GM18507 (cell line): ENCODE data around the gene NPFFR1.
A peak's percentile ranks its signal among the peaks of the same experiment; 100 is the strongest.
"Not testable (repeated sequence)": the region's sequence is repeated elsewhere in the genome, so short reads cannot be mapped to it uniquely, and the experiment has no call there.

Experiments
- DNase-seq: peaks from one replicate; pipeline ENCODE4 v3.0.0; 2011; ENCODE audit warnings: low read depth; ENCODE audit not compliant: insufficient read length; ENCODE audit errors: extremely low spot score
- FAIRE-seq: peaks from 2 replicates; lab custom pipeline; 2011; peaks lifted over from hg19 to GRCh38; lab: Jason Lieb, UNC

Gene NPFFR1

DNA sequence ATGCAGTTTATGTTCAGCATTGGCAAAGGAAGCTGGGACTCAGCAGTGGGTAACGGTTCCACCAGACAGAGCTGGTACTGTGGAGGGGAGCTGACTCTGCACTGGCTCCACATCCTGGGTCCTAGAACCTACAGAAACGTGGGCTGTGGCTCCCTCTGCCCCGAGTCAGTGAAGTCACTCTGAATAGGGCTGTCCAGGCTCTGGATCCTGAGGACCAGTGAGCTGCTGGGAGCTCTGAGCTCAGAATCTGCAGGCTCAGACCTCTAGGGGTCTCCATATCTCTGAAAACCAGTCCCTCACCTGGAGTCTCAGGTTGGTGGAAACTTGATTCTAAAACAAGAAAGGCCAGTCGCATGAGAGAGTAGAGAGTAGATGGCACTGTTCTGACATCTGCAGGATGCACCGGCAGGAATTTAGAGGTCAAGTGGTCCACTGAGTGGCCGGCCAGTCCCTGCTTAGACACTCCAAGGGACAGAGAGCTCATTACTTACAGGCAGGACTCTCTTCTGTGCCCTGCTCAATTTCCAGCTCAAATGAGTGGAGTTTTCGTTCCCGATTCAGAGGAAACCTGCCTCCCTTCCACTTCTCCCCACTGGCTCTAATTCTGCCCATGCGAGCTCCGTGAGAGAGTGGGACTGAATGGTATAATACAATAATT lies 18.6 kb downstream of the NPFFR1 start:
- DNase-seq: peak; percentile 20
- FAIRE-seq: peak; percentile 9

DNA sequence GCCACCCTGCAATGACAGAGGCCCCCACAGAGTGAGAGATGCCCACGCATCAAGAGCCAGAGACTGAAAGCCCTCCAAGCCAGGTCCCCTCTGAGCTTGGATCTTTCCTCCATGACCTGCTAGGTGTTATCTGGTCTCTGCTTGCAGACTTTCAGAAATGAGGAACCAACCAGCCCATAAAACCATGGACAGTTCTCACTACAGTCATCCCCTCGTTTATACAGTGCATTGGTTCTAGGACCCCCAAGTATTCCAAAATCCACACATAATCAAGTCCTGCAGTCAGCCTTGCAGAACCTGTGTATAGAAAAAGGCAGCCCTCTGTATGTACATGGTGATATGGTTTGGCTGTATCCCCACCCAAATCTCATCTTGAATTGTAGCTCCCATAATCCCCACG lies 23.1 kb downstream of the NPFFR1 start:
- FAIRE-seq: no peak
- no peak for DNase-seq

DNA sequence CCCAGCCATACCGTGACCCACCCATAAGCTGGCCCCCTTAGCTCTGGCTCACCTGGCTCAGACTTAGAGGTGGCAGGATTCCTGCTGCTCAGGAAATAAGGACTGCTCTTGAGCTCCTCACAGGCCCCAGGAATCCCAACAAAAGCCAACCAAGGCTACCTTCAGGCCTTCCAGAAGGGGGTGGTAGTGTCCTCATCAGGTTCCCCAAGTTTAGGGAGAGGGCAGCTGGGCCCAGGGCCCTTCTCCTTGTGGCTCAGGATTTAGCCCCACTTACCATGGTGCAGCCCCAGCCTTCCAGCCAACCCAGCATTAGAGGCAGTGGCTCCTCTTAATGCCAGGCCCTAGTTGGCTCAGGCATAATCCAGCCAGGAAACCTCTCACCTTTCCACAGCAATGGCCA lies 23.5 kb downstream of the NPFFR1 start:
- no peak for FAIRE-seq
- DNase-seq: no peak

DNA sequence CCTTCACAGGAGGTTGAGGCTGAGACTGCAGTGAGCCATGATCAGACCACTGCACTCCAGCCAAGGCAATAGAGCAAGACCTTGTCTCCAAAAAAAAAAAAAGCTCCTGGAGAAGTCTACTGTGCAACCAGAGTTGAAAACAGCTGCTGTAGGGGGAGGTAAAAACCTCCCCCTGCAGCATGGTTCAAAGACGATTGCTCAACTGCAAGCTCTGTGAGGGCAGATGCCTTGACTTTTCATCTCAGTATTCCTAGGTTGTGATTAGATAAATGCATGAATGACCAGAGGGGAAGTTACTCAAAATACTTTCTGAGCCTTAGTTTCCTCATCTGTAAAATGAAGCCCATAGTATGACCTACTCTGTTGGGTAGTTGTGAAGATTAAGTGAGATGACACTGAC lies 25.6 kb downstream of the NPFFR1 start:
- FAIRE-seq (no peak), DNase-seq (no peak)

DNA sequence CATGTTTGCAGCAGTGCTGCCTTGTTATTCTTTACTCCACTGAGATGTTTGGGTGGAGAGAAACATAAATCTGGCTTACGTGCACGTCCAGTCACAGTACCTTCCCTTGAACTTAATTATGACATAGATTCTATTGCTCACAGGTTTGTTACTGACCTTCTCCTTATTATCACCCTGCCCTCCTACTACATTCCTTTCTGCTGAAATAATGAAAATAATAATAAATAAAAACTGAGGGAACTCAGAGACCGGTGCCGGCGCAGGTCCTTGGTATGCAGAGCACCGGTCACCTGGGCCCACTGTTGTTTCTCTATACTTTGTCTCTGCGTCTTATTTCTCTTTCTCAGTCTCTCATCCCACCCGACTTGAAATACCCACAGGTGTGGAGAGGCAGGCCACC lies 26.0 kb downstream of the NPFFR1 start:
- DNase-seq, FAIRE-seq: not testable (repeated sequence)

- FAIRE-seq (no peak), DNase-seq (no peak)
Observed at GRCh38 chr10:70256463-70256862, 27.3 kb downstream of the NPFFR1 start.

GRCh38 chr10:70255329-70256299 lies 28.2 kb downstream of the NPFFR1 start:
- no peak for FAIRE-seq
- DNase-seq: no peak

GRCh38 chr10:70254778-70255328 lies 29.0 kb downstream of the NPFFR1 start:
- DNase-seq (no peak), FAIRE-seq (no peak)

DNA sequence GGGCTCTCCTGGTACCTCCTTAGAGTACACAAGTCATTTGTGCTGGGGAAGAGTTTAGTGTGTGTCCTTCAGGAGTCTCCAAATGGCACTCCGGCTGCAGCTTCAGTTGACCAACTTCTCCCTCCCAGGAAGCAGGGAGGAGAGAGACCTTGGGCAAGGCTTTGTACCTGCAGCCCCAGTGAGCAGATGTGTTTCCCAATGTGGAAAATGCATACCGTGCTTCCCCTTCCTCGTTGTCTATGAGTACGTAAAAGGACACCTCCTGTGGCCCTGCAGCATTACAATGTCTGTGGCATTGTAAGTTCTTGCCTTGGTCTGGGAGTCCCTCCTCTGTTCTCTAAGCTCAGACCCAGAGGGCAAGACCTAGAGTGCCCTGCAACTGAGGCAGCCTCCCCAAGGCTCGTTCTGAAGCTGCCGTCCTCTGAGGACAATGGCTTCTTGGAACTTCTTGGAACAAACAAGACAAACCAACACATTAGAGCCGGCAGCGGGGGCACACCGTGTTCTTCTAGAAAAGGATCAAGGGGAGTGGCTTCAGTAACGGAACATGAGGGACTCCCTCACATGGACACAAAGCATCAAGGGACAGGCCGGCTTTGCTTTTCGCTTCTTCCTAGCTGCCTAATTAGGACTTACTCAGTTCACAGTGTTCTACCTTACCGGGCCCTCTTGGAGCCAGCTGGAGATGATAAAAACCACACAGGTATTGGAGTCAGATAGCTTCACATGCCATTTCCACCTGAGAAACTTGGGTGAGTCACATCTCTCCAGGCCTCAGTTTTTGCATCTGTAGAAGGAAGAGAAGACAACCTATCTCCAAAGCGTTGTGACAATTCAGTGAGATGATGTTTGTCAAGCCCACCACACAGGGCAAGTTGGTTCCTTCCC lies 29.7 kb downstream of the NPFFR1 start:
- DNase-seq: no peak
- FAIRE-seq: no peak

- DNase-seq (no peak), FAIRE-seq (no peak)
Observed at GRCh38 chr10:70250961-70251680, 32.7 kb downstream of the NPFFR1 start.

- no peak for FAIRE-seq
Observed at GRCh38 chr10:70247360-70247759, 36.4 kb downstream of the NPFFR1 start.

GRCh38 chr10:70241081-70241480 lies 42.7 kb downstream of the NPFFR1 start:
- FAIRE-seq (no peak), DNase-seq (no peak)

More at GRCh38 chr10:70247360-70247759, 36.4 kb downstream of the NPFFR1 start:
- DNase-seq: no peak

DNA sequence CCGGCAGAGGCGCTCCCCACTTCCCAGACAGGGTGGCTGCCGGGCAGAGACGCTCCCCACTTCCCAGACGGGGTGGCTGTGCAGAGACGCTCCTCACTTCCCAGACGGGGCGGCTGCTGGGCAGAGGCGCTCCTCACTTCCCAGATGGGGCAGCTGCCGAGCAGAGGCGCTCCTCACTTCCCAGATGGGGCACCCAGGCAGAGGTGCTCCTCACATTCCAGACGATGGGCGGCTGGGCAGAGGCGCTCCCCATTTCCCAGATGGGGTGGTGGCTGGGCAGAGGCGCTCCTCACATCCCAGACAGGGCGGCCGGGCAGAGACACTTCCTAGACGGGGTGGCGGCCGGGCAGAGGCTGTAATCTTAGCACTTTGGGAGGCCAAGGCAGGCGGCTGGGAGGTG lies 43.8 kb downstream of the NPFFR1 start:
- not testable (repeated sequence) for DNase-seq, FAIRE-seq

DNA sequence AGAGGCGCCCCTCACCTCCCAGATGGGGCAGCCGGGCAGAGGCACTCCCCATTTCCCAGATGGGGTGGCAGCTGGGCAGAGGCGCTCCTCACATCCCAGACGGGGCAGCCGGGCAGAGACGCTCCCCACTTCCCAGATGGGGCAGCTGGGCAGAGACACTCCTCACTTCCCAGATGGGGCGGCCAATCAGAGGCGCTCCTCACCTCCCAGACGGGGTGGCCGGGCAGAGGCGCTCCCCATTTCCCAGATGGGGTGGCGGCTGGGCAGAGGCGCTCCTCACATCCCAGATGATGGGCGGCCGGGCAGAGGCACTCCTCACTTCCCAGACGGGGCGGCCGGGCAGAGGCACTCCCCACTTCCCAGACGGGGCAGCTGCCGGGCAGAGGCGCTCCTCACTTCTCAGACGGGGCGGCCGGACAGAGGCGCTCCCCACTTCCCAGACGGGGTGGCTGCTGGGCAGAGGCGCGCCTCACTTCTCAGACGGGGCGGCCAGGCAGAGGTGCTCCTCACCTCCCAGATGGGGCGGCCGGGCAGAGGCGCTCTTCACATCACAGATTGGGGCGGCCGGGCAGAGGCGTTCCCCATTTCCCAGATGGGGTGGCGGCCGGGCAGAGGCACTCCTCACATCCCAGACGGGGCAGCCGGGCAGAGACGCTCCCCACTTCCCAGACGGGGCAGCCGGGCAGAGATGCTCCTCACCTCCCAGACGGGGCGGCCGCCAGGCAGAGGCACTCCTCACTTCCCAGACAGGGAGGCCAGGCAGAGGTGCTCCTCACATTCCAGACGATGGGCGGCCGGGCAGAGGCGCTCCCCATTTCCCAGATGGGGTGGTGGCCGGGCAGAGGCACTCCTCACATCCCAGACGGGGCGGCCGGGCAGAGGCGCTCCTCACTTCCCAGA lies 44.5 kb downstream of the NPFFR1 start:
- not testable (repeated sequence) for DNase-seq, FAIRE-seq

DNA sequence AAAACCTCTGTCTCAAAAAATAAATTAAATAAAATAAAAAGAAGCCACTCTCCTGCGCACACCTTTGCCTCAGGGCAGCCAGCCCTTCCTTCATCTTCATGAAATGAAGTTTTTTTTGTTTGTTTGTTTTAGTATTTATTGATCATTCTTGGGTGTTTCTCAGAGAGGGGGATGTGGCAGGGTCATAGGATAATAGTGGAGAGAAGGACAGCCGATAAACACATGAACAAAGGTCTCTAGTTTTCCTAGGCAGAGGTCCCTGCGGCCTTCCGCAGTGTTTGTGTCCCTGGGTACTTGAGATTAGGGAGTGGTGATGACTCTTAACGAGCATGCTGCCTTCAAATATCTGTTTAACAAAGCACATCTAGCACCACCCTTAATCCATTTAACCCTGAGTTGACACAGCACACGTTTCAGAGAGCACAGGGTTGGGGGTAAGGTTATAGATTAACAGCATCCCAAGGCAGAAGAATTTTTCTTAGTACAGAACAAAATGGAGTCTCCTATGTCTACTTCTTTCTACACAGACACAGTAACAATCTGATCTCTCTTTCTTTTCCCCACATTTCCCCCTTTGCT lies 45.8 kb downstream of the NPFFR1 start:
- DNase-seq, FAIRE-seq: not testable (repeated sequence)

DNA sequence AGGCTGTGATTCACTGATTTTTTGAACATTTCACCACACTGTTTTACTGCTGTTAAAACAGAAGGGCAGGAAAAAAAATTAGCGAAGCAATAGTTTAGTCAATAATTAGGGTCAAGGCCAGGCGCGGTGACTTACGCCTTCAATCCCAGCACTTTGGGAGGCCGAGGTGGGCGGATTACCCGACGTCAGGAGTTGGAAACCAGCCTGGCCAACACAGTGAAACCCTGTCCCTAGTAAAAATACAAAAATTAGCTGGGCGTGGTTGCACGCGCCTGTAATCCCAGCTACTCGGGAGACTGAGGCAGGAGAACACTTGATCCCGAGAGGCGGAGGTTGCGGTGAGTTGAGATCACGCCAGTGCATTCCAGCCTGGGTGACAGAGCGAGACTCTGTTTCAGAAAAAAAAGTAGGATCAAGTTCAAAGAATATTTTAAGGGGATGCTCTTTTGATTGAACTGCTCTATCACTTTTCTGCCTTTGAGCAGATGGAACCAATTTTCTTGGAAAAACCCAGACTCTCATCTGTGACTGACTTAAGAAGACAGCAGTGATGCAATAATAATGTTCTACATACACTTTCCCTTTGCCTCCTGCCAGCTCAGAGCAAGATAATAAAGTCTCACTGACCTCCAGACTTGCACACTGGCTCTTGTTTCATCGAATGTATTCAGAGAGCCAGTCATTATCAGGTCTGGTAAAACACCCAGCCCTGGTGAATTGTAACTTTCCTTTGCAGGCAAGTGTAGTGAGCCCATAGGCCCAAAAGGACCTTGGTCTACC lies 48.9 kb downstream of the NPFFR1 start:
- DNase-seq: no peak
- FAIRE-seq: no peak

DNA sequence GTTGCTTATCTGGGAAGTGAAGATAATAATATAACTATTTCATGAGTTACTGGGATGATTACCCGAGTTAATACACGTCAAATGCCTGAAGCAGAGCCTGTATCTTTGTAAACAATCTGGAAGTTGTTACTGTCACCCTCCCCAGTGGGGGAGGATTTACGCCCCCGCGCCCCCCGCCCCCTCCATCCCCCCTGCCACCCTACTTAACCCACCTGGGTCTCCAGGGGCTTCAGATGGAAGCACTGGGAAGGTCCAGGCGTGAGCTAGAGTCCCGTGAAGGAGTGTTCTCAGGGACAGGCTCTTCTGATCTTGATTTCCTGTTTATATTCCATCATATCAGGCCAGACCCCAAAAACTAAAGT lies 49.9 kb downstream of the NPFFR1 start:
- DNase-seq: no peak
- no peak for FAIRE-seq
